ENCODE measurements around the gene CCDC171.
"Not testable (repeated sequence)": the region's sequence is repeated elsewhere in the genome, so short reads cannot be mapped to it uniquely, and the experiment has no call there.

The CCDC171 gene

GRCh38 chr9:15570769-15571168, 17.9 kb downstream of the CCDC171 start:
- no peak for DNase-seq

- no peak for DNase-seq
Measured at GRCh38 chr9:15572200-15572770, 19.4 kb downstream of the CCDC171 start.

- DNase-seq = no peak
Measured at GRCh38 chr9:15576350-15577050, 23.7 kb downstream of the CCDC171 start.

- no peak for DNase-seq
Measured at GRCh38 chr9:15578714-15579113, 25.9 kb downstream of the CCDC171 start.

- DNase-seq = no peak
Measured at GRCh38 chr9:15584379-15584778, 31.5 kb downstream of the CCDC171 start.

GRCh38 chr9:15592317-15592716, 39.5 kb downstream of the CCDC171 start:
- no peak for DNase-seq

GRCh38 chr9:15592940-15593339, 40.1 kb downstream of the CCDC171 start:
- DNase-seq = not testable (repeated sequence)

GRCh38 chr9:15600666-15601330, 48.0 kb downstream of the CCDC171 start:
- not testable (repeated sequence) for DNase-seq

GRCh38 chr9:15606643-15607472, 54.0 kb downstream of the CCDC171 start:
- DNase-seq = peak in 1 of 2 donors; percentile 4

- no peak for DNase-seq
Measured at GRCh38 chr9:15612962-15613361, 60.1 kb downstream of the CCDC171 start.

- DNase-seq = no peak
Measured at GRCh38 chr9:15617782-15618181, 64.9 kb downstream of the CCDC171 start.

- DNase-seq = no peak
Measured at GRCh38 chr9:15618540-15619331, 65.9 kb downstream of the CCDC171 start.

GRCh38 chr9:15622318-15622971, 69.6 kb downstream of the CCDC171 start:
- no peak for DNase-seq

- DNase-seq = no peak
Measured at GRCh38 chr9:15635752-15636151, 82.9 kb downstream of the CCDC171 start.

- DNase-seq = no peak
Measured at GRCh38 chr9:15640121-15640520, 87.3 kb downstream of the CCDC171 start.

GRCh38 chr9:15641291-15641690, 88.4 kb downstream of the CCDC171 start:
- DNase-seq = no peak

- DNase-seq = no peak
Measured at GRCh38 chr9:15642369-15642962, 89.6 kb downstream of the CCDC171 start.

GRCh38 chr9:15670246-15670645, 117.4 kb downstream of the CCDC171 start:
- DNase-seq = no peak

GRCh38 chr9:15670894-15671293, 118.1 kb downstream of the CCDC171 start:
- DNase-seq = no peak

GRCh38 chr9:15693701-15694100, 140.9 kb downstream of the CCDC171 start:
- DNase-seq = no peak

GRCh38 chr9:15696979-15697378, 144.1 kb downstream of the CCDC171 start:
- no peak for DNase-seq
